IPS-11a (cell line): ENCODE data around the gene APEH.

ENCODE experiments used
- H3K4me3 ChIP-seq: one replicate; pipeline ENCODE4 v1.5.1; 2013; ENCODE audit warnings: low read depth, low read length, control low read depth

The APEH gene

GRCh38 chr3:49650177-49650576, 24.0 kb upstream of the APEH start:
- H3K4me3 ChIP-seq = no peak overlapping the region

DNA sequence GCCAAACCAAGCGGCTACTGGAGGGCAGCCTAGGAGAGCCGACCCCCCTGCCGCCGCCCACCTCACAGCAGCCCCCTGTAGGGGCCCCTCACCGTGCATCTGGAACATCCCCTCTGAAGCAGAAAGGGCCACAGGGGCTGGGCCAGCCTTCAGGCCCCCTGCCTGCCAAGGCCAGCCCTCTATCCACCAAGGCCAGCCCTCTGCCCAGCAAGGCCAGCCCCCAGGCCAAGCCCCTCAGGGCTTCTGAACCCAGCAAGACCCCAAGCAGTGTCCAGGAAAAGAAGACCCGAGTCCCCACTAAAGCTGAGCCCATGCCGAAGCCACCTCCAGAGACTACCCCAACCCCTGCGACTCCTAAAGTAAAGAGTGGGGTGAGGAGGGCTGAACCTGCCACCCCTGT, 23.5 kb upstream of the APEH start:
- no peak overlapping the region for H3K4me3 ChIP-seq

DNA sequence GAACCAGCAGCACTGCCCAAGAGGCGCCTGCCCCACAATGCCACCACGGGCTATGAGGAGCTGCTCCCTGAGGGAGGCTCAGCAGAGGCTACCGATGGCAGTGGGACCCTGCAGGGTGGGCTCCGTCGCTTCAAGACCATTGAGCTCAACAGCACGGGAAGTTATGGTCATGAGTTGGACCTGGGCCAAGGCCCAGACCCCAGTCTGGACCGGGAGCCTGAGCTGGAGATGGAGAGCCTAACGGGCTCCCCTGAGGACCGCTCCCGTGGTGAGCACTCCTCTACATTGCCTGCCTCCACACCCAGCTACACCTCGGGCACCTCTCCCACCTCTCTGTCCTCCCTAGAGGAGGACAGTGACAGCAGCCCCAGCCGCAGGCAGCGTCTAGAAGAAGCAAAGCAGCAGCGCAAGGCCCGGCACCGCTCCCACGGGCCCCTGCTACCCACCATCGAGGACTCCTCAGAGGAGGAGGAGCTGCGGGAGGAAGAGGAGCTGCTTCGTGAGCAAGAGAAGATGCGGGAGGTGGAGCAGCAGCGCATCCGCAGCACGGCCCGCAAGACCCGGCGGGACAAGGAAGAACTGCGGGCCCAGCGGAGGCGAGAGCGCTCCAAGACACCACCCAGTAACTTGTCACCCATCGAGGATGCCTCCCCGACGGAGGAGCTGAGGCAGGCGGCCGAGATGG, 21.8 kb upstream of the APEH start:
- no peak overlapping the region for H3K4me3 ChIP-seq

GRCh38 chr3:49652903-49653415, 21.2 kb upstream of the APEH start:
- no peak overlapping the region for H3K4me3 ChIP-seq

- no peak overlapping the region for H3K4me3 ChIP-seq
These were observed 20.5 kb upstream of the APEH start for GRCh38 chr3:49653621-49654020.

DNA sequence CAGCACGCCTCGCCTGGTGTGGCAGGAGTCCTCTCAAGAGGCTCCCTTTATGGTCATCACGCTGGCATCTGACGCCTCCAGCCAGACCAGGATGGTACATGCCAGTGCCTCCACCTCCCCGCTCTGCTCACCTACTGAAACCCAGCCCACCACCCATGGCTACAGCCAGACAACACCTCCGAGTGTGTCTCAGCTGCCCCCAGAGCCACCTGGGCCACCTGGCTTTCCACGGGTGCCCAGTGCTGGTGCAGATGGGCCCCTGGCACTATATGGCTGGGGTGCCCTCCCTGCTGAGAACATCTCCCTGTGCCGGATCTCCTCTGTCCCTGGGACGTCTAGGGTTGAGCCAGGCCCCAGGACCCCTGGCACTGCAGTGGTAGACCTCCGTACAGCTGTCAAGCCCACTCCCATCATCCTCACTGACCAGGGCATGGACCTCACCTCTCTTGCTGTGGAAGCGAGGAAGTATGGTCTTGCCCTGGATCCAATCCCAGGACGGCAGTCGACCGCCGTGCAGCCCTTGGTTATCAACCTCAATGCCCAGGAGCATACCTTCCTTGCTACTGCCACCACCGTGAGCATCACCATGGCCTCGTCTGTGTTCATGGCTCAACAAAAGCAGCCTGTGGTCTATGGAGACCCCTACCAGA, 19.9 kb upstream of the APEH start:
- H3K4me3 ChIP-seq = no peak overlapping the region

DNA sequence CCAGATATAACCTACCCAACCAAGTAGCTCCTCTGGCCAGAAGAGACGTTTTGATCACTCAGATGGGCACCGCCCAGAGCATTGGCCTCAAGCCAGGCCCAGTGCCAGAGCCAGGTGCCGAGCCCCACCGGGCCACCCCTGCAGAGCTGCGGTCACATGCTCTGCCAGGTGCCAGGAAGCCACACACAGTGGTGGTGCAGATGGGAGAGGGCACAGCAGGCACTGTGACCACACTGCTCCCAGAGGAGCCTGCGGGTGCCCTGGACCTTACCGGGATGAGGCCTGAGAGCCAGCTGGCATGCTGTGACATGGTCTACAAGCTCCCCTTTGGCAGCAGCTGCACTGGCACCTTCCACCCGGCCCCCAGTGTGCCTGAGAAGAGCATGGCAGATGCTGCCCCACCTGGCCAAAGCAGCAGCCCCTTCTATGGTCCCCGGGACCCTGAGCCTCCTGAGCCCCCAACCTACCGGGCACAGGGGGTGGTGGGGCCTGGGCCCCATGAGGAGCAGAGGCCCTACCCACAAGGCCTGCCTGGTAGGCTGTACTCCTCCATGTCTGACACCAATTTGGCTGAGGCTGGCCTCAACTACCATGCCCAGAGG, 19.1 kb upstream of the APEH start:
- no peak overlapping the region for H3K4me3 ChIP-seq

GRCh38 chr3:49655731-49656285, 18.3 kb upstream of the APEH start:
- H3K4me3 ChIP-seq = no peak overlapping the region

DNA sequence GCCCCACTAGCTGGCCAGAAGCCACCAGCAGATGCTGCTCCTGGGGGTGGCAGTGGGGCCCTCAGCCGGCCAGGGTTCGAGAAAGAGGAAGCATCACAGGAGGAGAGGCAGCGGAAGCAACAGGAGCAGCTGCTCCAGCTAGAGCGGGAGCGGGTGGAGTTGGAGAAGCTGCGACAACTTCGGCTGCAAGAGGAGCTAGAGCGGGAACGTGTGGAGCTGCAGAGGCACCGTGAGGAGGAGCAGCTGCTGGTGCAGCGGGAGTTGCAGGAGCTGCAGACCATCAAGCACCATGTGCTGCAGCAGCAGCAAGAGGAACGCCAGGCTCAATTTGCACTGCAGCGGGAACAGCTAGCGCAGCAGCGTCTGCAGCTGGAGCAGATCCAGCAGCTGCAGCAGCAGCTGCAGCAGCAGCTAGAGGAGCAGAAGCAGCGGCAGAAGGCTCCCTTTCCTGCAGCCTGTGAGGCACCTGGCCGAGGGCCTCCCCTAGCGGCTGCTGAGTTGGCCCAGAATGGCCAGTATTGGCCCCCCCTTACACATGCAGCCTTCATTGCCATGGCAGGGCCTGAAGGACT, 17.5 kb upstream of the APEH start:
- no peak overlapping the region for H3K4me3 ChIP-seq

DNA sequence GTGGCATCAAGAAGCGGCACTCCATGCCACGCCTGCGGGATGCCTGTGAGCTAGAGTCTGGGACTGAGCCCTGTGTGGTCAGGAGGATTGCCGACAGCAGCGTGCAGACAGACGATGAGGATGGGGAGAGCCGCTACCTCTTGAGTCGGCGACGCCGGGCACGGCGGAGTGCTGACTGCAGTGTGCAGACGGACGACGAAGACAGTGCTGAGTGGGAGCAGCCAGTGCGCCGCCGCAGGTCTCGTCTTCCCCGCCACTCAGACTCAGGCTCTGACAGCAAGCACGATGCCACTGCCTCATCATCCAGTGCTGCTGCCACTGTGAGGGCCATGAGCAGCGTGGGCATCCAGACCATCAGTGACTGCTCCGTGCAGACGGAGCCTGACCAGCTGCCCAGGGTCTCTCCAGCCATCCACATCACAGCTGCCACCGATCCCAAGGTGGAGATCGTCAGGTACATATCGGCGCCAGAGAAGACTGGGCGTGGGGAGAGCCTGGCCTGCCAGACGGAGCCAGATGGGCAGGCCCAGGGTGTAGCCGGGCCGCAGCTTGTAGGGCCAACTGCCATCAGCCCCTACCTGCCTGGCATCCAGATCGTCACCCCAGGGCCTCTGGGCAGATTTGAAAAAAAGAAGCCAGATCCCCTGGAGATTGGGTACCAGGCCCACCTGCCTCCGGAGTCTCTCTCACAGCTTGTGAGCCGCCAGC, 16.8 kb upstream of the APEH start:
- no peak overlapping the region for H3K4me3 ChIP-seq

DNA sequence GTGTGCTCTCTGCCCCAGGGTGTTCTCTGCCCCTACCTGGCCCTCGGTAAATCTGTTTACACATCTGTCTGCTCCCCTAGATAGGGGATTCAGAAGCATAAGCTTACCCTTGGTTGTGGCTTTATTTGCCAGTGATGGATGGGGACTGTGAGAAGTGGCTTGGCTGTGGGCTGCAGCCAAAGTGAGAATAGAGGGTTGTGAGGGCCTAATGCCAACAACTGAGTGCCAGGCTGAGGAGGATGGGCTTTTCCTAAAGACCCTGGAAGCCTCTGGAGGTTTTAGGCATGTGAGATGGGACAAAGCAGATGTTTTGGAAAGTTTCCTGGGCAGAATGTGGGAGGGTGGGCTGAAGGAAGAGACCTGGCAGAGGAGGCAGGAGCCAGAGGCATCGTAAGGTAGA, 15.4 kb upstream of the APEH start:
- no peak overlapping the region for H3K4me3 ChIP-seq

DNA sequence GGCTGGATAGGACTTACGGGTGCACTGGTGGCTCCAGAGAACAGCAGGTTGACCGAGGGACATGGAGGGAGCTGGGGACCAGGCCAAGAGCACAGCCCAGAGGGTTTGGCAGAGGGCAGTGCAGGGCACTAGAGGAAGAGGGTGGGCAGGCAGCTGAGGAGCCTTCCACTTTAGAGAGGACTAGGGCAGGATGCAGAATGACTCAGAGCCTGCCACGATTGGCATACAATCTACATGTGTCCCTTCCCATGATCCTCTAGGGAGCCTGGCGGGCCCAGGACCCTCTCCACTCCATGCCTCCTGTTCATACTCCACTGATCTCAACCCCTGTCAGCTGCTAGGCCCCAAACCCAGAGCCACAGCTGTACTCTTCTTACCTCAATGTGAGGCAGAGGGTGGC, 14.4 kb upstream of the APEH start:
- H3K4me3 ChIP-seq = no peak overlapping the region

- no peak overlapping the region for H3K4me3 ChIP-seq
These were observed 12.9 kb upstream of the APEH start for GRCh38 chr3:49661281-49661680.

- H3K4me3 ChIP-seq = no peak overlapping the region
These were observed 12.1 kb upstream of the APEH start for GRCh38 chr3:49662021-49662420.

DNA sequence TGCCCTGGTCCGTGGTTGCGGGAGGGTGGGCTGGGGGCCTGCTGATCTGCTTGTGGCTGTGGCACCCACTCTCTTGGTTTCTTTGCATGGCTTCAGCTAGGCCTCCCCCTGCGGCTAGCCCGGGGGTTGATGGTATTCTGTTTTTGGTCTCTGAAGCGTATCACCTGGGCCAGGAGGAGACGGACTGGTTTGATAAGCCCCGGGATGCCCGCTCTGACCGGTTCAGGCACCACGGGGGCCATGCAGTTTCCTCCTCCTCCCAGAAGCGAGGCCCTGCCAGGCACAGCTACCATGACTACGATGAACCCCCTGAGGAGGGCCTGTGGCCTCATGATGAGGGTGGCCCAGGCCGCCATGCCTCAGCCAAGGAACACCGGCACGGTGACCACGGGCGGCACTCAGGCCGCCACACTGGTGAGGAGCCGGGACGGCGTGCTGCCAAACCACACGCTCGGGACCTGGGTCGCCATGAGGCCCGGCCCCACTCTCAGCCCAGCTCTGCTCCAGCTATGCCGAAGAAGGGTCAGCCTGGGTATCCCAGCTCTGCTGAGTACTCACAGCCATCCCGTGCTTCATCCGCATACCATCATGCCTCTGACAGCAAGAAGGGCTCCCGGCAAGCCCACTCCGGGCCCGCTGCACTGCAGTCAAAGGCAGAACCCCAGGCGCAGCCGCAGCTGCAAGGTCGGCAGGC, 11.3 kb upstream of the APEH start:
- no peak overlapping the region for H3K4me3 ChIP-seq

GRCh38 chr3:49663831-49664230, 10.3 kb upstream of the APEH start:
- no peak overlapping the region for H3K4me3 ChIP-seq

GRCh38 chr3:49664300-49664699, 9.9 kb upstream of the APEH start:
- H3K4me3 ChIP-seq = no peak overlapping the region

DNA sequence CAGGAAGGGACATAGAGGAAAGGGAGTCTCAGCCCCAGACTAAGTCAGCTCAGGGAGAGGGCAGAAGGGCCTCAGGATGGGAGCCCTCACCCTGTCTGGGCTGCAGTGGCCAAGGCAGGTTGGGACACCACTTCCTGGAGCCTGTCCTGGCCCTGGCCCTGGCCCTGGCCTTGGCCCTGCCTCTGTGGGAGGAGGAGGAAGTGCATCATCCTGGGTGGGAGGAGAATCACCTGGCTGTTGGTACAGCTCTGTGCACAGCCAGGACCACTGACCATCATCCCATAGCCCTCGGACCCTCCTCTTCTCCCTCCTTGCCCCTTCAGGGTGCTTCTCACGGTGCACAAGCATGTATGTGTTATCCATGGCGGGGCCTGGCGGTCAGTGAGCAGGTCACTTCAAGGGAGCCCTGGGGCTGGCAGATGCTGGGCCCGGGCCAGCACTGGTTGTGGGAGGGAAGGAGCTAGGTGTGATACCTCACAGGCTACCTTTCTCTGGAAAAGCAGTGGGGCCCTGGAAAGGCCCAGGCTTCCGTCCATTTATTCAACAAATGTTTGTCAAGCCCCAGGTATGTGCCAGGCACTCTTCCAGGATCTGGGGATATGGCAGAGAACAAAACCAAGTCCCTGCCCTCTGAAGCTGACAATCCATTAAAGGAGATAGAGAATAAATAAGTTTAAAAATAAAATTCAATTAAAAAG, 8.2 kb upstream of the APEH start:
- no peak overlapping the region for H3K4me3 ChIP-seq

GRCh38 chr3:49666592-49666991, 7.6 kb upstream of the APEH start:
- H3K4me3 ChIP-seq = no peak overlapping the region
